ENCODE data around the gene TGFBR3.
A peak's percentile ranks its signal among the peaks of the same experiment; 100 is the strongest.

Gene TGFBR3

DNA sequence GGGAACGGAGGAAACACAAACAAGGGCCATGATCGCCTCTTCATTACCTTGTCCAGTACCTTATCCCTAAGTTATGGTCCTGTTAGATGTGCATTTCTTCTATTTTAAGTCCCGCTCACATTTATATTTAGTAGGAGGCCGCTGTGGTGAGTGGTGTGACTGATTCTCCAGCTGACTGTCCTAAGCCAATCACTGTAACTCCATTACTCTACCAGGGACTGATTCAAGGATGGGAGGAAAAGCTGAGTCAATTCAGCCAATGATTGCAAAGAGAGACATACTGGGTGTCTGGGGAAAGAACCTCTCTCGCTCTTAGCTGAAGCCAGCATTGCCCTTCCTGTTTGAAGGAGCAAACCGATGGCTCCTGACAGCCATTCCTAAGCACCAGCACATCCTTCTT, 59.7 kb downstream of the TGFBR3 start:
- no peak for DNase-seq (ENCODE audit: low spot score)

DNA sequence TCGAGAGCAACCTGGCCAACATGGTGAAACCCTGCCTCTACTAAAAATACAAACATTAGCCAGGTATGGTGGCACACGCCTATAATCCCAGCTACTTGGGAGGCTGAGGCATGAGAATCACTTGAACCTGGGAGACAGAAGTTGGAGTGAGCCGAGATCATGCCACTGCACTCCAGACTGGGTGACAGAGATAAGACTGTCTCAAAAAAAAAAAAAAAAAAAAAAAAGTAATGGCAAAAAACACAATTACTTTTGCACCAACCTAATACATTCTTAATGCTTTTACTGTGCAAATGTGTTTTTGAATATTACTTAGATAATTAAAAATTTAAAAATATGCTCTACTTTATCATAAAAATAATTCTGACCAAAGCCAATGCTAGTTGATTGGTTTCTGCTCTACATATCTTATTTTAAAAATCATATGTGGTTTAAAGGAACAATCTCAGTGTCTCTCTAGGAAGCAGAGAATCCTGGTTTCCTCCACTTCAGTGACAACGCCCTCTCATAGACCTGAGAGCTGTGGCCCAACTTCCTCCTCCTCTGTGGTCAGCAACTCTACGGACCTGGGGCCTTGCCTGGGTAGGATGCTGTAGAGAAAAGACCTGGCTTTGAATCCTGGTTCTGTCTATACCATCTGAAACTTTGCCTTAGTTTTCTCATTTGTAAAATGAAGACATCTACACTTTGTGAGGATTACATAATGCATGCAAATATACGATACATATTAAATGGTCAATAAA, 64.7 kb downstream of the TGFBR3 start:
- DNase-seq (ENCODE audit: low spot score): no peak

DNA sequence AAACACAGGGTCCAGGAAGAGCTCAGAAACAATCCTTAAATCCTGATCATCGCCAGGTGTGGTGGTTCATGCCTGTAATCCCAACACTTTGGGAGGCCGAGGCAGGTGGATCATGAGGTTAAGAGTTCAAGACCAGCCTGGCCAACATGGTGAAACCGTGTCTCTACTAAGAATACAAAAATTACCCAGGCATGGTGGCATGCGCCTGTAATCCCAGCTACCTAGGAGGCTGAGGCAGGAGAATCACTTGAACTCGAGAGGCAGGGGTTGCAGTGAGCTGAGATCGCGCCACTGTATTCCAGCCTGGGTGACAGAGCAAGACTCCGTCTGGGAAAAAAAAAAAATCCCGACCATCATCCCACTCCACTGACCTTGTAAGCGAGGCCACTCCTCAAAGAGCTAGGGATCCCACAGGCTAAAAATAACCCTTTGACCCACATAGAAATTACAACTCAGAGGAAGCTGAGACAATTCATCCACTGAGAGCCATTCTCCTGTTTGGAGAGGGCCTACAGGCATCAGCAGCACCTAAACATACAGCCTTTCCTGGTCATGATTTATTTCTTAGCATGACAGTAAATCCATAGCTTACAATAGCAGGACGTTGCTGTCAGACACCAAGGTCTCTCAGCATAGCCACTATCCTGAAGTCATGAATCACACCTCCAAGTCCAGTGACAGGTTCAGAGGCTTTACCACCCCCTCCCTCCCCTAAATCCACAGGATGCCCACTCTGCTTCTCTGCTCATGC, 66.7 kb downstream of the TGFBR3 start:
- no peak for DNase-seq (ENCODE audit: low spot score)

DNA sequence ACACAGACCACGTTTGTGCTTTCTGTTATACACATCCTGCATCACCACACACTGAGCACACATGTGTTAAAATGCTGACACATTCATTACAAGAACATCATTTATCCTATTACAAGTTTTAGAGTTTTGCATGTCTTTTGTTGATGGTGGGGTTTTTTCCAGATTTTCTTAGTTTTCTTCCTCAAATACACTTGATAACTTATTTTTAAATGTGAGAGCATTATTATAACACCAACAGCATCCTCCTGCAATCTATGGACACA, 67.3 kb downstream of the TGFBR3 start:
- DNase-seq (ENCODE audit: low spot score): no peak

DNA sequence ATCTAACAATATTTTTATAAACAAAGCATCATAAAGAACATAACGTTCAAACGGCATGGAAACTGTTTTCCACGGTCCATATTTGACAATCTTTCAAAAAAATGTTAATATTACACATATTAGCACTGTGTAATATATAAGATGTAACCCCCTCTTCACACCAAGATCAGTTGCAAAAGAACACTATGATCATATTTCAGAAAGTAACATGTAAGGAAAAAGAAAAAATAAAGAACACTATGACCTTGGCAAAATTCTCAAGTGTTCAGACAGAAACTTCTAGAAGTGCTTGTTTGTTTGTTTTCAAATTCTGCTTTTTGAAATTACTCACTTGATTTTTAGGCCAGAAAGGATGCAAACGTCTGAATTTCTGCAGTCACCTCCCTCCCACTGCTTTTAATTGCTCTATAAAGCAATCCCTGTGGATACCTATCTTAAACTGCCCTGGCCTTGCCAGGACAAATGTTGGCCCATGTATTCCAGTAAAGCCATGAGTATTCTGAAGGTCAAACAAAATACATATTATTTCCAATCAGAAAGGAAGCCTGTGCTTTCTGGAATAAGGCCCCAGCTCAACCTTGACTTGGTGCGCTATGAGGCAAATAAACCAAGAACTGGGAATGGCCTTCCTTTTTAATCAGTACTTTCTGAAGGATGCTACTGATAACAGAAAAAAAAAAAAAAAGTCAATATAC, 68.6 kb downstream of the TGFBR3 start:
- DNase-seq (ENCODE audit: low spot score): no peak

DNA sequence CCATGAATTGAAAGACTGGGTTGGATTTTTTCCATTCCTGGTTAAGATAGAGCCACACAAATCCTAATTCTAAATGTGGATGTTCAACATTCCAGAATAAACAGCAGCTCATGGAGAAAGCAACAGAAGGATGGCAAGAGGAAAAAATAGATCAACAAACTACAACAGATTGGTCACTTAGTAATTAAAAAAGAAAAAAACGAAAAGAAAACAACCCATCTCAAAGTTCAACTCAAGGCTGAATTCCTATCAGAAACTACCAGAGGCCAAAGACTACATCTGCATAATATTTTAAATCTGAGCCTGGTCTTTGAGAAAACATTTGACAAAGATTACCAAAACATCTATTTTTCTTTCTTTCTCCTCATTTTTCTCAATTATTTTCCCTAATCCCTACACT, 69.9 kb downstream of the TGFBR3 start:
- DNase-seq (ENCODE audit: low spot score): no peak

DNA sequence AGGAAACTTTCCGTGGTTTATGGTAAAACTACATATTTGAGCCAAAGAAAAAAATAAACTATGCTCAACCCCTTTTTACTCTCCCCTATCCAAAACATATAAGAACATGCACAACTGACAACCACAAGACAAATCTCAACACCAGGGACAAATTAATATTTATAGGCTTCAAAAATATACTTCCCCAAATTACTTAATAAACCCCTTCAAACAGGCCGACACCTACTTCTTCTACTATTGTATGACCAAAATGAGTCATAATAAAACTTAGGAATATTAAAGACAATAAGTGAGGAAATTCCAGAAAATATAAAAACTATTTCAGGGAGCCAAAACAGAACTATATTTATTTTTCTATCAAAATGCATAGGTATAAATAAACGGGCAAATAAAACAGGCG, 71.5 kb downstream of the TGFBR3 start:
- no peak for DNase-seq (ENCODE audit: low spot score)

DNA sequence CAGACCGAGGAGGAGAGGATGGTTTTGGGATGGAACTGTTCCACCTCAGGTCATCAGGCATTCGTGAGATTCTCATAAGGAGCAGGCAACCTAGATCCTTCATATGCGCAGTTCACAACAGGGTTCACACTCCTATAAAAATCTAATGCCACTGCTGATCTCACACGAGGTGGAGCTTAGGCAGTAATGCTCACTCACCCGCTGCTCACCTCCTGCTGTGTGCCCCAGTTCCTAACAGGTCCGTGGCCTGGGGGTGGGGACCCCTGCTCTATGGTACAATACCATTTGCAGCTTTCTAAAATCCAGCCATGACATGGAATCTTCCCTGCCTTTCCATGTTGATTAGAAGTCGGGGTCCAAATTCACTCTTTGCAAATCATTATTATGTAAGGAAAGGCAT, 72.1 kb downstream of the TGFBR3 start:
- no peak for DNase-seq (ENCODE audit: low spot score)

DNA sequence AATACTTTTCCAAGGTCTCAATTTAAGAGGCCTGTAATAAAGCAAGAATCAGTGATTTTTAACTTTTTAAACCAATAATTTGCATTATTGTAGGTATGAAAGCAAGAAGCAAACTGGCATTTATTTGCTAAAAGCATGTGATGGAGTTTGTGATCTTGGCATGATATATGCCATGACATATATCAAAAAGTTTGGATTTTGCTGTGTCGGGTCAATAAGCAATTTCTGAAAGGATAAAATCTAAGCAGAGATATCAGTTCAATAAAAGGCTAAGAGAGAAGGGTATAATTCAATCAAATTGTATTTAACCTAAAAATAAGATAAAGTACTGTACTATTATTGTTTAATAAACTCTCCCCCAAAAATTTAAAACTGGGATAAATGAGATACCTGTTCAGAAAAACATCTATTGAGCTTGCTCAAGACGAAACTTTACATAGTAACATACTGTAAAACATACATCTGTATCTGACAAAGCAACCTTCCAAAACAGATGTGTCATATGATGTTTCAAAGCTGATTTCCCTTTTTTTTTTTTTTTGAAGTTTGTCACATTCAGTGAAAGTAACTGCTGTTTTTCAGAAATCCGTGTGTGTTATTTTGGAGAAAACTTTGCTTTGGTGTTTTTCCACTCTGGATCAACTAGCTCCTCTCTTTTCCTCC, 74.5 kb downstream of the TGFBR3 start:
- DNase-seq (ENCODE audit: low spot score): no peak

DNA sequence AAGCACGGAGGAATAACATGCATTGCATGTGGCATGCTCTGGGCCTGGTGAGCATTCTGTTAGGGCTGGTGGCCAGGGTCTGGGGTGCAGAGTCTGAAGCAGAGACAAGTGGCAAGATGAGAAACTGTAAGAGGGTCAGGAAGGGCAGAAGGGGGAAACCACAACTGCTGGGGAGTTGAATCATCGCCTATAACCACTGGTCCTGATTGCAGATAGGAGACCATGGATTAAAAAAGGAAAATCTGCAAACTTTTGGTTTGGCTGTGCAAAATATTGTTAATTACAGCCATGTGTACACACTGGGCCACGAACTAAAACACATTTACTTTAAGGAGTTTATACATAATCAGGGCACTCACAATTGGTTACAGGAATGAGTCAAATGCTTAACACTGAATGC, 76.6 kb downstream of the TGFBR3 start:
- DNase-seq (ENCODE audit: low spot score): no peak

DNA sequence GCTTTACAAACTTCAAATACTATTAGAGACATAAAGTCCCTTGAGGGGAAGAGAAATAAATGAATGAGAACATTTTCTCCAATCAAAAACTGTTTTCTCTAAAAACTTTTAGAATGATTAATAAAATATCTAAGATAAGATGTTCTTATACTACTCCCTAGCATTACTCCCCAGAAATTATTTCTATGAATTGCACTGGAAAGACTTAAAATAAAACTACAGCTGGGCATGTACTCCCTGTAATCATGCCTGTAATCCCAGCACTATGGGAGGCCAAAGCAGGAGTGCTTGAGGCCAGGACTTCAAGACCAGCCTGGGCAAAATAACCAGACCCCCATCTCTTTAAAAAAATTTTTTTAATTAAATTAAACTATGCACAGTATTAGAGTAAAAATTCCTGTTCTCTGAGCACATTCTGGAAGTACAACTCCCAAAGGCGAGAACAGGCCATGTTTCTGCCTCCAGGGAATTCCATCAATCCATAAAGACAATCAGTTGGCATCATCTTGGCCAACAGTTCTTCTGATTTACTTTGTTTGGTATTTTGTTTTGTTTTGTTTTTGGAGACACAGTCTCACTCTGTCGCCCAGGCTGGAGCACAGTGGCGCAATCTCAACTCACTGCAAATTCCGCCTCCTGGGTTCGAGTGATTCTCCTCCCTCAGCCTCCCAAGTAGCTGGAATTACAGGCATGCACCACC, 77.9 kb downstream of the TGFBR3 start:
- DNase-seq (ENCODE audit: low spot score): no peak

DNA sequence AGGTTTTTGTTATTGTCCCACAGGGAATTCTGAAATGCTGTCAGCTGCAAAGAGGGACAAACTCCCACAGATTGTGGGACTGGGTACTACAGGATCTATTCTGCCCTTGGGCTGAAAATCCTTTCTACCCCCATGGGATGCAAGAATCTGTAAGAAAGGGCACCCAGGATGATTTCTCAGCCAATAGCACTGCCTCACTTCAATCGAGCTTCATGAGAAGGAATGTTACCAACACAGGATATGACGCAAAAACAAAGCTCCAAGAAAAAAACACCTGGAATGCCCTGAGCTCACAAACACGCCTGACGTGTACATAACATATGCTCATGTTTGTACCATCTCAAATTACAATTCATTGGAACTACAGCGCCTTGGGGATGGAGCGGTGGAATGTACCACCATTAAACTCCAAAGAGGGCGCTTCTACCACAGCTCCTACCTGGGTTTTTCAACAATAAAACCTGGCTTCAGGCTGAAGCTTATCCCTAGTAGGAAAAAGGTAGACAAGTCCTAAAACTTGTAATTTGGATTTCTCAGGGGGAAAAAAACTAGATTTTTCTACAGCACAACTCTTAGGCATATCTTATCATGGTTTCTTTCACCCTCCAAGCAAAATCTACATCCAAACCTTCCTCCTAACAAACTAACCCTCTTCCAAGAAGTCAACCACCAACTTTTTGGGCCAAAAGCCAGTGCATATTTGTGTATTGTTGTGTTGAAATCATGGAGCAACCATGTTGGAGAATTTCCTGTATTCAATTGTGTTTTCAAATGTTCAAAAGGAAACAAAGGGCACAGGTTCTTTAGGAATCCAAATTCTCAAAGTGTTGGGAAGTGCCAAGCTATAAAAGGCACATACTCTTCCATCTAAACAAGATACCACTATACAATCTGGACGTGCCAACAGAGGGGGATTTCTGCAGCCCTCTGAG, 78.9 kb downstream of the TGFBR3 start:
- no peak for DNase-seq (ENCODE audit: low spot score)

DNA sequence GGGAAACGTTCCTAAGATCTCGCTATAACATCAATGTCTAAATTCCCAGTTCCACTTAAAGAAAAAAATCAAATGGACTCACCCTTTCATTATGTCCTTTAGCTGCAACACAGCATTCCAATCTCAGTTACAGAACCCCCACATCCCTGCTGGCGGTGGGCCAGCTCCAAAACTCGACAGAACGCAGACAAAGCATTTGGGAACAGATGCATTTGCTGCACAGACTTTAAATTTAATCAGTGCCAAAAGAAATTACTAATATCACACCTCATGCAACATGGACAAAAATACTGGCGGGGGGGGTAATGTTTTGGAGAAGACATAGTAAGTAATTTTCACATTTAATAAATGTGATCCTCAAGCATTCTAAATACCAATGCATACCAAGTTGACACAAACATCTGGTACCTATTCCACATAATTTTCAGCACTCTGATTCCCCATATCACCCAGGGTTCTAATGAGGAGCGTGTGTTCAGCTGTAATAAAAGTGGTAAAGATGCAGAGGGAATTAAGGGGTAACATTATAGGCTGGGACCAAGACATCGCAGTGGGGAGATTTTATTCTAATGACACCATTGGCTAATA, 79.7 kb downstream of the TGFBR3 start:
- DNase-seq (ENCODE audit: low spot score): no peak

DNA sequence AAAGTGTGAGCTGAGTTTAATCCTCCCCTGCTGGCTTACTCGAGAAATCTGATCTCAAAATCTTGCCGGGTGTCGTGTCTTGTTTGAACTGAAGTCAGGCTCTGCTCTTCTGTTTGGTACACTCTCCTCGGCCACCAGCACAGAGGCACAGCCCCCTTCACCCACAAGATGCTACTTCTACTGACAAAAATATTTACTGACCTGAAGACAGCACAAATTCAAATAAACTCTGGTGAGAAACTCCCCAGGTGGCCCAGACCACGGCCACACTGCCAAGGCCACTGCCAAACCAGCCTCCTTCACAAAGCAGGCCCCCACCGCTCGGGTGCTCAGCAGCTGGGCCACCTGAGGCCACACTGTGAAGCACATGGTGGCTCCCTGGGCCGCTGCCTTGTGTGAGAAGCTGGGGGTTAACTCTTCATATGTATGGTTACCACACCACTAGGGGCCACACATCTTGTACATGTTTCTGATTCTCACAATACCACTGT, 80.6 kb downstream of the TGFBR3 start:
- DNase-seq (ENCODE audit: low spot score): peak; percentile 42

DNA sequence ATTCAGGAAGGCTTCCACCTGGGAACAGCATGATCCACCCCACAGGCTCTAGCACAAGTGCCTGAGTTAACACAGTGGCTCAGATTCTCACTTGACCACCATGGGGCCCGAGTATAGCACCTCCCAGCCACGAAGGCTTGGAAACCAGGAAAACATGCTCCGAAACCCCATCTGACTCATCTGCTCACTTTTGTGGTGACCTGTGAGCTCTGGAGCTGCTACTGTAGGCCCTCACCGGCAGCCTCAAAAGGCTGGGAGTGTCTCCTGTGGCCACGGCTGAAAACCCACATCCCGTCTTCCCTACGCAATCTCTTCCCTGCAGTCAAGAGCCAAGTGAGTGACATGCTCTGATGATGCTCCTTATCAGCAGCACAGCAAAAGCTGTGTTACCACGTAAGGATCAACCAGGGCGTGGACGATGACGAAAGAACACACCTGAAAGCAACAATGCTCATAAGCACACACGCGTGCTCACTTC, 81.4 kb downstream of the TGFBR3 start:
- DNase-seq (ENCODE audit: low spot score): no peak

DNA sequence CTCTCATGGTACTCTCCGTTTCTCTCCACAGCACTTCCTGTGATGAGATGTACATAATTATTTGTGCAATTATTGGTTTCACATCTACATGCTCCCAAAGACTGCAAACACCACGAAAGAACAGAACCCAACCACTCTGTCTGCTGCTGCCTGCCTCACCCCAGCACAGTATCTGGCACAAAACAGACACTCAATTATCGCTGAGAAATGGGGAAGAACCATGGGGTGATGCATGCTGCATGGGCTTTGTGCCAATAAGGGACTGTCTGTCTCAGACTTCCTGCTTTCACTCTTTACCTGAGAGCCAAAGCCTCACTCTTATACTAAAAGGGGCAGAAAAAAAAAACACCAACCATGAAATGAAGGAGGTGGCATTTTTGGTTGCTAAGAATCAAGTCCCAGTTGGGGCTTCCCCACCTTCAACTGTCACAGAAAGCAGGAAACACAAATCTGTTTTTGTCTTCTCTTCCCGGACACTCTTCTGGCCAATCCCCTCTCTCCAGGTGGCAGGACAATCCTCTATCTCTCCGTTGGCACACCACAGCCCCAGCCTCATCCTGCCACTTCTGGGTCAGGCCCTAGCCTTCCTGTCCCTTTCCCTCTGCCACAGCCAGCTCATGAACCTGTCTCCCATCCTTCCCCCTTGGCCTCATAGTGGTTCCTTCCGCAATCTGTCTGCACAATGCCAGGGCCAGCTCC, 82.0 kb downstream of the TGFBR3 start:
- peak; percentile 50 for DNase-seq (ENCODE audit: low spot score)

DNA sequence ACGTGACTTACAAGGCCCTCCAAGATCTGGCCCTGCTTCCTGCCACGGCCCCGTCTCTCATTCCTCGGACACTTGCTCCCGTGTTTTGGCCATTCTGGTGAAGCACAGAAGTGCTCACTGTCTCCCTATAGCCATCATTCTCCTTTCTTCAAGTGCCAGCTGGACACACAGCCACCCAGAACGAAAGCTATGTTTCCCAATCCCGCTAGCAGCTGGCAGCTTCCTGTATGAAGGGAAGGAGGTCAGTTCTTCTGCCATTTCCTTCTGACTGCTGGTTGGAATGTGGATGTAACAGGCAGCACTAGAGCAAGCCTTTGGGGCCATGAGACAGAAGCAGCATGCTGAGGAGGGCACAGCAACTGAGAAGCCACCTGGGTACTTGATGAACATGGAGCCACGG, 82.8 kb downstream of the TGFBR3 start:
- DNase-seq (ENCODE audit: low spot score): no peak

DNA sequence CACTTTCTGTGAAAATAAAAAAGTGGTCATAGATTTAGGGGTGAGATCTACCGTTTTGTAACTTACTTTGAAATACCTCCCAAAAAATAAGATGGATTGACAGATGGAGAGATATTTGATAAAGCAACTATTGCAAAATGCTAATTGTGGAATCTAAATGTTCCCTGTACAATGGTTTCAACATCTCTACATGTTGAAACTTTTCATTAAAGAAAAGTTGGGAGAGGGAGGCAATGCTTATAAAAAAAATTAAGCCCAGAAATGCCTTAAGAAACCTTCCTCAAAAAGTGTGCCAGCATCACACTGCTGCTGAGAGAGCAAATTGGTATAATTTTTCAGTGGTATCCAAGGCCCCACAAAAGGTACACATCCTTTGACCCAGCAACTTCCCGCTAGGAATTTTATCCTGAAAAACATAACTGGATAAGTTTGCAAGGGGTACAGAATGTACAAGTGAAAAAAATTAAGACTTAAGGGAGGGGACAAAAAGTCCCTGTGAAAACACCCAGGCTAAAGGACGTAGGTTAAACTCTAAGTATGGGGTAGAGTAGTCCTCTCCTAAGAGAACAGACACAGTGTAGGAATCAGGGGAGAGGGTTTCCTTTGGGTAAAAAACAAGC, 84.3 kb downstream of the TGFBR3 start:
- no peak for DNase-seq (ENCODE audit: low spot score)

DNA sequence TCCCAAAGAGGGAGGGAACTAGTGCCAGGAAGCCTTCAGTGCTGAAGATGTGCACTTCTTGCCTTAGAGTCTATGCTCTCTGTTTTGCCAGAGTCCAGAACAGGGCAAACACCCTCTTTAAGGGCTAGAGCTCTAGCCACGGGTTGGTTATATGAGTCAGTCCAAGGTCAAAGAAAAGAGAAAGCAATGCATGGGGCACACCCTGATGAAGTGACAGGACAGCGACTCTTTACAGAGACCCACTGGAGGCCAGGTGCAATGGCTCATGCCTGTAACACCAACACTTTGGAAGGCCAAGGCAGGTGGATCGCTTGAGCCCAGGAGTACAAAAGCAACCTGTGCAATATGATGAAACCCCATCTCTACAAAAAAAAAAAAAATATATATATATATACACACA, 86.1 kb downstream of the TGFBR3 start:
- no peak for DNase-seq (ENCODE audit: low spot score)

All from NAMALWA (cell line).